CD14-positive monocyte (primary cell): Measurements from ENCODE around the gene KIAA1755. TPM values are rescaled to one million over a fixed set of nuclear protein-coding genes. Genes with fewer than 3 reads are reported as not detected.
A peak's percentile ranks its signal among the peaks of the same experiment; 100 is the strongest.

Experiments
- DNase-seq, 3 donors: peaks; one replicate each; pipeline ENCODE4 v3.0.0-alpha.2; 2011 to 2022
- H2AFZ ChIP-seq: 2 replicates; pipeline ENCODE4 v1.6.0; 2012; ENCODE audit warnings: mild to moderate bottlenecking, low read depth, low read length, inconsistent platforms; ENCODE audit not compliant: insufficient read depth, poor library complexity, severe bottlenecking
- H3K27ac ChIP-seq, 2 donors: 1 replicate in 1 of 2; 2 replicates in 1 of 2; pipeline ENCODE4 v1.5.1; 2012 to 2013; ENCODE audit warnings: low read length in 2 of 2, control low read depth in 1 of 2, inconsistent platforms in 1 of 2, low read depth in 1 of 2, mild to moderate bottlenecking in 1 of 2
- H3K27me3 ChIP-seq, 2 donors: one replicate each; pipeline versions ENCODE4 v1.6.0 to v1.6.1; 2011 to 2013; ENCODE audit warnings: low read length in 2 of 2; ENCODE audit not compliant: control insufficient read depth in 2 of 2, insufficient read depth in 2 of 2
- H3K36me3 ChIP-seq, 2 donors: replicated peaks in 1 of 2; 1 replicate in 1 of 2; 2 replicates in 1 of 2; pipeline versions ENCODE4 v1.5.1 to v1.6.1; 2012 to 2013; ENCODE audit warnings: low read length in 2 of 2, control low read depth in 1 of 2, inconsistent platforms in 1 of 2, mild to moderate bottlenecking in 1 of 2; ENCODE audit not compliant: insufficient read depth in 2 of 2, control insufficient read depth in 1 of 2
- H3K4me1 ChIP-seq, 2 donors: 1 replicate in 1 of 2; 2 replicates in 1 of 2; pipeline versions ENCODE4 v1.5.1 to v1.6.1; 2012 to 2013; ENCODE audit warnings: low read length in 2 of 2, control low read depth in 1 of 2, inconsistent platforms in 1 of 2, mild to moderate bottlenecking in 1 of 2, moderate library complexity in 1 of 2; ENCODE audit not compliant: insufficient read depth in 2 of 2, control insufficient read depth in 1 of 2
- H3K4me2 ChIP-seq: replicated peaks from 2 replicates; pipeline ENCODE3; 2012; ENCODE audit warnings: low read length, moderate library complexity, mild to moderate bottlenecking; ENCODE audit not compliant: poor library complexity, severe bottlenecking; ENCODE audit errors: extremely low read depth
- H3K4me3 ChIP-seq, 3 experiments: fragments of 200-600 bp in 1 of 3; sonication (generic) in 1 of 3; replicated peaks in 1 of 3; 1 replicate in 2 of 3; 2 replicates in 1 of 3; pipeline ENCODE4 v1.5.1; 2011 to 2013; ENCODE audit warnings: low read length in 3 of 3, mild to moderate bottlenecking in 3 of 3, control low read depth in 2 of 3, low read depth in 2 of 3, inconsistent platforms in 1 of 3, moderate library complexity in 1 of 3
- H3K79me2 ChIP-seq: 2 replicates; pipeline ENCODE4 v1.6.0; 2012; ENCODE audit warnings: mild to moderate bottlenecking, control low read depth, inconsistent platforms, low read length, moderate library complexity; ENCODE audit not compliant: insufficient read depth
- H3K9ac ChIP-seq: 2 replicates; pipeline ENCODE4 v1.6.0; 2017; ENCODE audit warnings: low read length, mild to moderate bottlenecking; ENCODE audit not compliant: insufficient read depth, poor library complexity, severe bottlenecking
- H3K9me3 ChIP-seq, 2 donors: replicated peaks in 1 of 2; 1 replicate in 1 of 2; 2 replicates in 1 of 2; pipeline versions ENCODE4 v1.5.1 to v1.6.1; 2012 to 2013; ENCODE audit warnings: low read length in 2 of 2, control low read depth in 1 of 2; ENCODE audit not compliant: control insufficient read depth in 1 of 2, insufficient read depth in 1 of 2
- H4K20me1 ChIP-seq: 2 replicates; pipeline ENCODE4 v1.6.0; 2012; ENCODE audit warnings: mild to moderate bottlenecking, low read length, control low read depth, moderate library complexity; ENCODE audit not compliant: insufficient read depth
- H3K27ac Mint-ChIP-seq, 7 donors: one replicate each; pipeline ENCODE4 v1.8.0; 2020; ENCODE audit warnings: mild to moderate bottlenecking in 7 of 7, mixed read lengths in 7 of 7, moderate library complexity in 6 of 7, inconsistent platforms in 2 of 7
- H3K27me3 Mint-ChIP-seq, 3 donors: one replicate each; pipeline ENCODE4 v1.8.0; 2021 to 2022; ENCODE audit warnings: low read depth in 3 of 3, mild to moderate bottlenecking in 3 of 3, mixed read lengths in 3 of 3, moderate library complexity in 3 of 3, inconsistent platforms in 1 of 3
- H3K36me3 Mint-ChIP-seq, 2 donors: one replicate each; pipeline ENCODE4 v1.8.0; 2020; ENCODE audit warnings: mixed read lengths in 2 of 2, inconsistent platforms in 1 of 2, mild to moderate bottlenecking in 1 of 2
- H3K4me1 Mint-ChIP-seq: one replicate; pipeline ENCODE4 v1.8.0; 2020; ENCODE audit warnings: mild to moderate bottlenecking, mixed read lengths
- H3K4me3 Mint-ChIP-seq, 2 donors: one replicate each; pipeline ENCODE4 v1.8.0; 2020; ENCODE audit warnings: mild to moderate bottlenecking in 2 of 2, mixed read lengths in 2 of 2, moderate library complexity in 1 of 2
- H3K9me3 Mint-ChIP-seq, 7 donors: one replicate each; pipeline ENCODE4 v1.8.0; 2020 to 2022; ENCODE audit warnings: mixed read lengths in 7 of 7, mild to moderate bottlenecking in 6 of 7, moderate library complexity in 6 of 7, inconsistent platforms in 2 of 7
- CTCF ChIP-seq: fragments of 200-600 bp; IDR thresholded peaks from one replicate; pipeline ENCODE4 v1.8.0; 2022; ENCODE audit warnings: antibody characterized with exemption, mild to moderate bottlenecking
- WGBS: methylation state at CpG from one replicate; pipeline ENCODE4 v1.1.5; 2013; ENCODE audit warnings: missing lambda C conversion rate; ENCODE audit not compliant: insufficient coverage; 5-methylcytosine and 5-hydroxymethylcytosine counted together
- intact Hi-C, 2 donors: fragments of 100-400 bp; cut with micrococcal nuclease; formaldehyde crosslinking; loops; one replicate each; pipeline versions ENCODE4 v1.15.0 to v1.15.1; 2023
- polyA plus RNA-seq, 3 donors: library from polyadenylated mRNA; depleted of rRNA in 1 of 3; unstranded in 2 of 3; stranded (reverse) in 1 of 3; fragments of 300-500 nt in 2 of 3; fragments of >200 nt in 1 of 3; fragmentation: Illumina TruSeq in 2 of 3; gene quantifications; 1 replicate in 2 of 3; 2 replicates in 1 of 3; pipeline ENCODE4 v1.2.3, GENCODE V29; 2012 to 2021

KIAA1755 gene
- polyA plus RNA-seq, 3 donors, result not detected

- WGBS, result no CpG with 5 or more reads among the region's 6 CpGs
- no peak overlapping the region for H3K27ac ChIP-seq
- Mint-ChIP-seq H3K27ac (peak overlapping the region in 6 of 7 donors; percentile 10 to 89 (median 72)), H3K4me3 (peak overlapping the region in 1 of 2 donors; percentile 60), H3K9me3 (peaks cover 0 to 3% (median 0%) of the 10 kb centered on the region in 7 donors), H3K36me3 (no peaks in the 10 kb centered on the region), H3K4me1 (peaks cover 33% of the 10 kb centered on the region), H3K27me3 (peaks cover 1 to 12% (median 4%) of the 10 kb centered on the region in 3 donors)
- H3K79me2 ChIP-seq, result no peaks in the 10 kb centered on the region
- peak in 1 of 3 donors; percentile 40 for DNase-seq
- no peak overlapping the region for H3K4me3 ChIP-seq
- no peak overlapping the region for H2AFZ ChIP-seq
- intact Hi-C loops, result loop anchor here in 1 of 2 donors (5.0 kb wide), 1 partner anchor 52 kb away; the partner anchor contains the start of gene BPI
- no peak overlapping the region for H3K4me2 ChIP-seq
- peaks cover 20 to 32% of the 10 kb centered on the region in 2 donors for H3K4me1 ChIP-seq
- TF ChIP-seq CTCF, result no peak
- H4K20me1 ChIP-seq, result no peaks in the 10 kb centered on the region
- H3K9me3 ChIP-seq, result no peaks in the 10 kb centered on the region
- H3K36me3 ChIP-seq, result no peaks in the 10 kb centered on the region
- H3K27me3 ChIP-seq, result no peaks in the 10 kb centered on the region
- H3K9ac ChIP-seq, result no peak overlapping the region
These were observed 9.9 kb downstream of the KIAA1755 start for GRCh38 chr20:38250609-38251008.

- H3K27ac Mint-ChIP-seq, result peak overlapping the region in 1 of 7 donors; percentile 55
- H3K79me2 ChIP-seq, result no peaks in the 10 kb centered on the region
- H3K27me3 ChIP-seq, result no peaks in the 10 kb centered on the region
- H3K9me3 ChIP-seq, result peaks cover 0 to 3% of the 10 kb centered on the region in 2 donors
- H3K4me2 ChIP-seq, result no peak overlapping the region
- no peaks in the 10 kb centered on the region for H3K36me3 Mint-ChIP-seq
- no peak overlapping the region for H3K4me3 ChIP-seq
- H4K20me1 ChIP-seq, result no peaks in the 10 kb centered on the region
- no peak overlapping the region for H2AFZ ChIP-seq
- H3K4me3 Mint-ChIP-seq, result no peak overlapping the region
- intact Hi-C loops, result loop anchor here in 1 of 2 donors (5.0 kb wide), 1 partner anchor 53 kb away; the partner anchor contains the start of gene BPI
- H3K36me3 ChIP-seq, result no peaks in the 10 kb centered on the region
- WGBS, result 68% methylated on average over 4 of the region's 9 CpGs
- H3K4me1 ChIP-seq, result peaks cover 20 to 32% of the 10 kb centered on the region in 2 donors
- peaks cover 30% of the 10 kb centered on the region for H3K4me1 Mint-ChIP-seq
- no peak overlapping the region for H3K27ac ChIP-seq
- H3K9ac ChIP-seq, result no peak overlapping the region
- TF ChIP-seq CTCF, result no peak
- H3K9me3 Mint-ChIP-seq, result peaks cover 0 to 6% (median 4%) of the 10 kb centered on the region in 7 donors
- H3K27me3 Mint-ChIP-seq, result peaks cover 1 to 11% (median 5%) of the 10 kb centered on the region in 3 donors
- no peak for DNase-seq
These were observed 10.8 kb downstream of the KIAA1755 start for GRCh38 chr20:38249536-38250310.
